ENCODE data around the gene TMEM185A. TPM values are rescaled to one million over a fixed set of nuclear protein-coding genes. Genes with fewer than 3 reads are reported as not detected.

TMEM185A gene
- total and polyA plus RNA-seq, 10 of the 15 experiments (the other 5 are each of a cell fraction or from before 2014, with no cell fraction given), result 2.4 to 25.1 (median 12.0) TPM

GRCh38 chrX:149630681-149631233, 835 bp downstream of the TMEM185A start (continued):
- TF ChIP-seq RELA (IDR thresholded peaks at IDR 0.05; ENCODE audit: borderline replicate concordance, partially characterized antibody) (no peak), ESRRA (IDR thresholded peaks at IDR 0.05; ENCODE audit: low read length) (no peak), IKZF1 (conservative IDR thresholded peaks at IDR 0.05) (no peak), SMARCA5 (IDR thresholded peaks at IDR 0.05) (no peak)

- Histone ChIP-seq H3K4me1 (ENCODE audit: control insufficient read depth, insufficient read depth, low read length) (no peaks in the 10 kb centered on the region), H2AFZ (ENCODE audit: control insufficient read depth, low read depth, low read length) (no peak overlapping the region), H3K4me3 (no peak overlapping the region), H3K27me3 (replicated peaks in 1 of 2; ENCODE audit: control insufficient read depth in 2 of 2, insufficient read depth in 2 of 2, low read length in 1 of 2) (no peaks in the 10 kb centered on the region), H3K9me3 (replicated peaks; ENCODE audit: control insufficient read depth, insufficient read depth, low read length) (no peaks in the 10 kb centered on the region), H4K20me1 (ENCODE audit: control insufficient read depth, insufficient read depth) (no peaks in the 10 kb centered on the region; the same call in 1 of the 2 replicates), H3K4me2 (ENCODE audit: control insufficient read depth, insufficient read depth) (peak overlapping the region; percentile 27; the same call in 1 of the 2 replicates), H3K79me2 (ENCODE audit: control insufficient read depth, insufficient read depth, low read length) (peaks cover 3% of the 10 kb centered on the region; the same call in 1 of the 2 replicates), H3K36me3 (ENCODE audit: control insufficient read depth in 2 of 2, insufficient read depth in 2 of 2, low read length in 1 of 2) (no peaks in the 10 kb centered on the region), H3K9ac (ENCODE audit: control insufficient read depth, insufficient read depth, low read length) (no peak overlapping the region), H3K27ac (ENCODE audit: control insufficient read depth, insufficient read depth) (no peak overlapping the region)
- in situ Hi-C loops (cut with MboI), result loop anchor here (10.0 kb wide), 1 partner anchor 105 kb away; no protein-coding TSS in a partner anchor
- no TSS peak for BruUV-seq (replicated peaks)
- TF ChIP-seq NR2F1 (conservative IDR thresholded peaks at IDR 0.05) (no peak), EGR1 (IDR thresholded peaks at IDR 0.05; ENCODE audit: borderline replicate concordance in 1 of 2, low read depth in 2 of 2, low read length in 2 of 2) (no peak), SMARCA5 (IDR thresholded peaks at IDR 0.05) (no peak), NBN (IDR thresholded peaks at IDR 0.05) (no peak), CBX3 (IDR thresholded peaks at IDR 0.05; ENCODE audit: borderline replicate concordance, low read depth) (no peak), IRF3 (IDR thresholded peaks at IDR 0.05) (no peak), BACH1 (IDR thresholded peaks at IDR 0.05; ENCODE audit: borderline replicate concordance) (no peak), NFYA (IDR thresholded peaks at IDR 0.05; ENCODE audit: borderline replicate concordance, low read depth, low read length) (no peak), ZBTB33 (IDR thresholded peaks at IDR 0.05) (no peak)
- ChIA-PET POLR2A (no interaction called here), RAD21 (ENCODE audit: unreplicated experiment) (no interaction called here), SMC1A (ENCODE audit: uncharacterized antibody, unreplicated experiment) (no interaction called here), CTCF (interaction anchor here (0.6 kb wide), 1 partner anchor 112 kb away, joined by 3 read pairs; no protein-coding TSS in a partner anchor)
- DNase-seq (ENCODE audit: low read depth, low spot score) (no peak), ATAC-seq (peak; percentile 10; the same call in 2 of the 3 replicates), FAIRE-seq (no peak)
- 65% methylated on average over 5 of the region's 5 CpGs for WGBS (ENCODE audit: insufficient coverage, insufficient replicate concordance, low lambda C conversion rate, missing lambda C conversion rate)
- intact Hi-C loops (cut with micrococcal nuclease; ENCODE audit: unreplicated experiment), result loop anchor here (5.0 to 10.0 kb wide), 2 partner anchors 115 to 197 kb away; no protein-coding TSS in a partner anchor
Observed at GRCh38 chrX:149629730-149630387, 1.7 kb downstream of the TMEM185A start.

All from GM12878 (cell line).